Activated T-helper 17 cell treated with anti-CD3 and anti-CD28 coated beads, Interleukin-2, amount 50 U/mL, for 72 hours (primary cell): ENCODE measurements around the gene PLAC8L1. TPM values are rescaled to one million over a fixed set of nuclear protein-coding genes. Genes with fewer than 3 reads are reported as not detected.

Experiments used
- ATAC-seq: fragments of 150-1000 bp; cut with Tn5 transposase; replicated peaks from 2 replicates; pipeline ENCODE4 v1.10.0; 2021; ENCODE audit warnings: mild to moderate bottlenecking, moderate library complexity
- H3K27ac Mint-ChIP-seq: one replicate; pipeline ENCODE4 v1.8.0; 2022; ENCODE audit warnings: mixed read lengths
- H3K27me3 Mint-ChIP-seq: one replicate; pipeline ENCODE4 v1.8.0; 2022; ENCODE audit warnings: mixed read lengths
- H3K36me3 Mint-ChIP-seq: one replicate; pipeline ENCODE4 v1.8.0; 2022; ENCODE audit warnings: low read depth, mild to moderate bottlenecking, mixed read lengths
- H3K4me1 Mint-ChIP-seq: one replicate; pipeline ENCODE4 v1.8.0; 2022; ENCODE audit warnings: mixed read lengths
- H3K4me3 Mint-ChIP-seq: one replicate; pipeline ENCODE4 v1.8.0; 2022; ENCODE audit warnings: mild to moderate bottlenecking, mixed read lengths
- H3K9me3 Mint-ChIP-seq: one replicate; pipeline ENCODE4 v1.8.0; 2022; ENCODE audit warnings: mixed read lengths
- total RNA-seq, 2 donors: library from RNA; stranded (reverse); gene quantifications; one replicate each; pipeline ENCODE4 v1.2.3, GENCODE V29; 2022

PLAC8L1 gene
- total RNA-seq, 2 donors from 2014 or later, result 0.45 to 0.69 TPM

- H3K27ac Mint-ChIP-seq, result no peak overlapping the region
- peaks cover 6% of the 10 kb centered on the region for H3K27me3 Mint-ChIP-seq
- ATAC-seq, result no peak
- H3K36me3 Mint-ChIP-seq, result no peaks in the 10 kb centered on the region
- no peaks in the 10 kb centered on the region for H3K4me1 Mint-ChIP-seq
- no peaks in the 10 kb centered on the region for H3K9me3 Mint-ChIP-seq
- no peak overlapping the region for H3K4me3 Mint-ChIP-seq
These were observed 34.2 kb downstream of the PLAC8L1 start for GRCh38 chr5:146071171-146071570.

- no peaks in the 10 kb centered on the region for H3K36me3 Mint-ChIP-seq
- H3K4me3 Mint-ChIP-seq, result no peak overlapping the region
- H3K27ac Mint-ChIP-seq, result no peak overlapping the region
- no peak for ATAC-seq
- H3K27me3 Mint-ChIP-seq, result peaks cover 6% of the 10 kb centered on the region
- H3K9me3 Mint-ChIP-seq, result no peaks in the 10 kb centered on the region
- no peaks in the 10 kb centered on the region for H3K4me1 Mint-ChIP-seq
These were observed 34.6 kb downstream of the PLAC8L1 start for GRCh38 chr5:146070746-146071145.

GRCh38 chr5:146069780-146070099, 35.6 kb downstream of the PLAC8L1 start:
- H3K27me3 Mint-ChIP-seq, result peaks cover 6% of the 10 kb centered on the region
- no peak overlapping the region for H3K27ac Mint-ChIP-seq
- H3K9me3 Mint-ChIP-seq, result no peaks in the 10 kb centered on the region
- H3K4me1 Mint-ChIP-seq, result no peaks in the 10 kb centered on the region
- no peaks in the 10 kb centered on the region for H3K36me3 Mint-ChIP-seq
- no peak overlapping the region for H3K4me3 Mint-ChIP-seq
- no peak for ATAC-seq

GRCh38 chr5:146068977-146069779, 36.2 kb downstream of the PLAC8L1 start:
- no peaks in the 10 kb centered on the region for H3K4me1 Mint-ChIP-seq
- peaks cover 6% of the 10 kb centered on the region for H3K27me3 Mint-ChIP-seq
- no peak overlapping the region for H3K4me3 Mint-ChIP-seq
- no peaks in the 10 kb centered on the region for H3K36me3 Mint-ChIP-seq
- no peak overlapping the region for H3K27ac Mint-ChIP-seq
- no peaks in the 10 kb centered on the region for H3K9me3 Mint-ChIP-seq
- no peak for ATAC-seq

- no peak overlapping the region for H3K4me3 Mint-ChIP-seq
- H3K4me1 Mint-ChIP-seq, result no peaks in the 10 kb centered on the region
- H3K36me3 Mint-ChIP-seq, result no peaks in the 10 kb centered on the region
- H3K27me3 Mint-ChIP-seq, result peaks cover 6% of the 10 kb centered on the region
- ATAC-seq, result no peak
- H3K27ac Mint-ChIP-seq, result no peak overlapping the region
- no peaks in the 10 kb centered on the region for H3K9me3 Mint-ChIP-seq
These were observed 37.2 kb downstream of the PLAC8L1 start for GRCh38 chr5:146068206-146068605.

GRCh38 chr5:146066968-146067367, 38.4 kb downstream of the PLAC8L1 start:
- no peaks in the 10 kb centered on the region for H3K36me3 Mint-ChIP-seq
- no peaks in the 10 kb centered on the region for H3K9me3 Mint-ChIP-seq

GRCh38 chr5:146060221-146060585, 45.2 kb downstream of the PLAC8L1 start:
- no peak for ATAC-seq
- no peaks in the 10 kb centered on the region for H3K9me3 Mint-ChIP-seq
- no peak overlapping the region for H3K27ac Mint-ChIP-seq
- no peak overlapping the region for H3K4me3 Mint-ChIP-seq
- H3K36me3 Mint-ChIP-seq, result no peaks in the 10 kb centered on the region
- H3K4me1 Mint-ChIP-seq, result no peaks in the 10 kb centered on the region
- peaks cover 9% of the 10 kb centered on the region for H3K27me3 Mint-ChIP-seq

More at GRCh38 chr5:146066968-146067367, 38.4 kb downstream of the PLAC8L1 start:
- Mint-ChIP-seq H3K4me3 (no peak overlapping the region), H3K27ac (no peak overlapping the region), H3K27me3 (peaks cover 6% of the 10 kb centered on the region), H3K4me1 (no peaks in the 10 kb centered on the region)
- no peak for ATAC-seq

- H3K9me3 Mint-ChIP-seq, result no peaks in the 10 kb centered on the region
- H3K36me3 Mint-ChIP-seq, result no peaks in the 10 kb centered on the region
- no peak overlapping the region for H3K27ac Mint-ChIP-seq
- no peak overlapping the region for H3K4me3 Mint-ChIP-seq
- ATAC-seq, result no peak
- no peaks in the 10 kb centered on the region for H3K4me1 Mint-ChIP-seq
- peaks cover 9% of the 10 kb centered on the region for H3K27me3 Mint-ChIP-seq
These were observed 45.7 kb downstream of the PLAC8L1 start for GRCh38 chr5:146059460-146060220.

- Mint-ChIP-seq H3K27me3 (peaks cover 14% of the 10 kb centered on the region), H3K36me3 (no peaks in the 10 kb centered on the region), H3K4me1 (no peaks in the 10 kb centered on the region), H3K27ac (no peak overlapping the region), H3K4me3 (no peak overlapping the region), H3K9me3 (no peaks in the 10 kb centered on the region)
- ATAC-seq, result no peak
These were observed 49.9 kb downstream of the PLAC8L1 start for GRCh38 chr5:146055432-146055831.

GRCh38 chr5:146052780-146053179, 52.6 kb downstream of the PLAC8L1 start:
- Mint-ChIP-seq H3K27ac (no peak overlapping the region), H3K36me3 (no peaks in the 10 kb centered on the region), H3K4me1 (no peaks in the 10 kb centered on the region), H3K9me3 (no peaks in the 10 kb centered on the region), H3K4me3 (no peak overlapping the region), H3K27me3 (peaks cover 17% of the 10 kb centered on the region)
- ATAC-seq, result no peak

GRCh38 chr5:146051678-146052077, 53.7 kb downstream of the PLAC8L1 start:
- H3K4me3 Mint-ChIP-seq, result no peak overlapping the region

GRCh38 chr5:146050086-146050485, 55.3 kb downstream of the PLAC8L1 start:
- Mint-ChIP-seq H3K27ac (no peak overlapping the region), H3K27me3 (peaks cover 12% of the 10 kb centered on the region), H3K4me3 (no peak overlapping the region), H3K36me3 (no peaks in the 10 kb centered on the region), H3K4me1 (no peaks in the 10 kb centered on the region), H3K9me3 (no peaks in the 10 kb centered on the region)
- no peak for ATAC-seq

More at GRCh38 chr5:146051678-146052077, 53.7 kb downstream of the PLAC8L1 start:
- Mint-ChIP-seq H3K27me3 (peaks cover 12% of the 10 kb centered on the region), H3K27ac (no peak overlapping the region), H3K9me3 (no peaks in the 10 kb centered on the region), H3K4me1 (no peaks in the 10 kb centered on the region), H3K36me3 (no peaks in the 10 kb centered on the region)
- ATAC-seq, result no peak

- H3K27me3 Mint-ChIP-seq, result peaks cover 12% of the 10 kb centered on the region
- H3K36me3 Mint-ChIP-seq, result no peaks in the 10 kb centered on the region
- no peak for ATAC-seq
- H3K27ac Mint-ChIP-seq, result no peak overlapping the region
- no peaks in the 10 kb centered on the region for H3K9me3 Mint-ChIP-seq
- H3K4me1 Mint-ChIP-seq, result no peaks in the 10 kb centered on the region
- H3K4me3 Mint-ChIP-seq, result no peak overlapping the region
These were observed 55.7 kb downstream of the PLAC8L1 start for GRCh38 chr5:146049704-146050026.

GRCh38 chr5:146048994-146049703, 56.2 kb downstream of the PLAC8L1 start:
- Mint-ChIP-seq H3K36me3 (no peaks in the 10 kb centered on the region), H3K27me3 (peaks cover 12% of the 10 kb centered on the region)
- ATAC-seq, result no peak

GRCh38 chr5:146047396-146047795, 58.0 kb downstream of the PLAC8L1 start:
- Mint-ChIP-seq H3K4me1 (no peaks in the 10 kb centered on the region), H3K36me3 (no peaks in the 10 kb centered on the region), H3K27ac (no peak overlapping the region), H3K9me3 (no peaks in the 10 kb centered on the region), H3K27me3 (peaks cover 12% of the 10 kb centered on the region), H3K4me3 (no peak overlapping the region)
- ATAC-seq, result no peak

More at GRCh38 chr5:146048994-146049703, 56.2 kb downstream of the PLAC8L1 start:
- no peaks in the 10 kb centered on the region for H3K4me1 Mint-ChIP-seq
- no peaks in the 10 kb centered on the region for H3K9me3 Mint-ChIP-seq
- no peak overlapping the region for H3K4me3 Mint-ChIP-seq
- H3K27ac Mint-ChIP-seq, result no peak overlapping the region
